GM12875 (cell line): ENCODE data around the gene ALG8.

Experiments
- H3K4me3 ChIP-seq: one replicate; pipeline ENCODE4 v1.5.1; 2011; ENCODE audit warnings: low read depth, low read length, control low read depth
- CTCF ChIP-seq: IDR thresholded peaks from 2 replicates; pipeline ENCODE4 v1.5.1; 2011; ENCODE audit warnings: low read depth, mild to moderate bottlenecking, control low read depth, inconsistent platforms, low read length, moderate library complexity, borderline replicate concordance; ENCODE audit not compliant: insufficient read depth

Gene ALG8

GRCh38 chr11:78145511-78146025 is 6.1 kb upstream of the ALG8 start:
- TF ChIP-seq CTCF = no peak
- no peak overlapping the region for H3K4me3 ChIP-seq

GRCh38 chr11:78140392-78141077 is 1.1 kb upstream of the ALG8 start:
- H3K4me3 ChIP-seq = peak overlapping the region; percentile 8
- TF ChIP-seq CTCF = no peak

- TF ChIP-seq CTCF = peak; percentile 24; the same call in 1 of the 2 replicates
- H3K4me3 ChIP-seq = peak overlapping the region; percentile 78
These were observed 568 bp downstream of the ALG8 start for GRCh38 chr11:78138694-78139421.

DNA sequence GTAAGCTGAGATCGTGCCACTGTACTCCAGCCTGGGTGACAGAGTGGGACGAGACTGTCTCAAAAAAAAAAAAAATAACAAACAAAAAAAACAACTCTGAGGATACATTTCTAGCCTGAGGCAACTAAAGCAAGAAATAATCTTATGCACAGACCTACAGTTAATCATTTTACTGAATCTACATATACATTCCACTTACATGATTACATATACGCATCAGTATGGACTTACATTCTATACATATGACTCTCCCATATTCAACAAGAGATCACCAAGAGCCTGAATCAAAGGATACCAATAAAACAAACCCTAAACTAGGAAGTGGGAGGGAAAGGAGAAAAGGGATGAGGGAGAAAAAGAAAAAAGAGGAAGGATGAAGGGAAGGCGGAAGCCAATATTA is 1.1 kb downstream of the ALG8 start:
- TF ChIP-seq CTCF = no peak
- peak overlapping the region; percentile 78 for H3K4me3 ChIP-seq

DNA sequence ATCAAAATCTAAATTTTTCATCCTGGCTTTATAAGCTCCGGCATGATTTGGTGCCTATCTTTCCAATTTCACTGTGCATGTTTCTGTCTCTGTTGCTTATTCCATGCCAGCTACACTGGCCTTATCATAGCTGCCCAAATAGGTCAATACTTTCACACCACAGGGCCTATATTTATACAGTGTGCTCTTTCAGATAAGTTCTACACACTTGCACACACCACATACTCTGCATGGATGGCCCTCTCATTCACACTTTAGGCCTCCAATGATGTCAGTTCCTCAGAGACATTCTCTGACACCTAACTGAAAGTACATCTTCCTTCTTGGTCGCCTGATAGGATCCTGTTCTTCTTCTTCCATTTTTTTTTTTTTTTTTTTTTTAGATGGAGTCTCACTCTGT is 7.0 kb downstream of the ALG8 start:
- no peak for TF ChIP-seq CTCF
- no peak overlapping the region for H3K4me3 ChIP-seq

DNA sequence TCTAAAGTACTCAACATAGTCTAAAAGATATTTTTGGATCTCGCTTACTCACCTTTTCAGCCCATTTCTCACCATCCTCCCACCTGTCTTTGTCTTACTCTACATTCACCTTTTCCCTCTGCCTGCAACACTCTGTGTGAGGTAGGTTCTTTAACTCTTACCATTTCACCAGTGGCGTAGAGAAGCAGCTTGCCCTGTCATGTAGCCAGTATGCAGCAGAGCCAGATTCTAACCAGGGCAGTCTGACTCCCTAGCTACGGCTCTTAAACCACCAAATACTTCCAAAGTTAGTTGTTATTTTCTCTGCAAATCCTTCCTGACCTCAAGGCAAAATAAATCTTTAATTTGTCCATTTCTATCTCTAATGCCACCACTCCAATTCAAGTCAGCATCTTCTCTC is 7.5 kb downstream of the ALG8 start:
- TF ChIP-seq CTCF = no peak
- H3K4me3 ChIP-seq = no peak overlapping the region

GRCh38 chr11:78127403-78127802 is 12.0 kb downstream of the ALG8 start:
- no peak overlapping the region for H3K4me3 ChIP-seq
- no peak for TF ChIP-seq CTCF
